ENCODE measurements around the gene DLX1. TPM values are rescaled to one million over a fixed set of nuclear protein-coding genes. Genes with fewer than 3 reads are reported as not detected.

DLX1 gene
- total and polyA plus RNA-seq, 11 donors, result 0.11 to 0.19 (median 0.18) TPM; not detected in 8

DNA sequence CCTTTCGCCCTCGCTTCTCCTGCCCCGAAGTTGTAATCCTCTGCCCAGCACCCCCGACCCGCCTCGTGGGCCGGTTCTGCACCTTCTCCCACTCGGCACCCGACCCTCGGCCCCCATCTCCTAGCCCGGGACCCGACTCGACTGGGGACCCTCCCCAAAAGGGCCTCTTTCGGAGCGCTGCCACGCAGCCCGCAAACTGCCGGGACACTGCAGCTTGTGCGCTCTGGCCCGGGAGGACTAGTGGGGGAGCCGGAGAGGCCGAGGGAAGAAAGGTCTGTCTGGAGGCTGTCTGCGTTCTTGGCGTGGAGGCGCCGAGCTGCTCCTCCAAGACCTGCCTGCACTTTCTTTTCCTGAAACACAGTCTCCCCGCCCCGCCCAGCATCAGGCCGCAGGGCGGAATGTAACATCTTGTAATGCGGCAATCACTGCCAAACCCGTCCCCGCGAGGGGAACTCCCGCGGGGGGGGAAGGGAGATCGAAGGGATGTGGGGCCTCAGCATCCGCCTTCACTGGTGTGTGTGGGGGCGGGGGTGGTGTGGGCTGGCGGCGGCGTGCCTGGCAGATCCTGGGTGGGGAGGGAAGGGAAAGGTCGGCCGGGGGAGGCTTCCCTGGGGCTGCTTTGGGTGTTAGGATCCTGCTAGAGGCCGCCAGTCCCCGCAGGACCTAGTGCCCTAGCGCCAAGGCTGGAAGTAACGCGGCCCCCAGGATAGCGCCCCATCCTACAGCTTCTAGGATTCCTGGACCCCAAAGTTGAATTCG, 10.0 kb downstream of the DLX1 start:
- WGBS, 4 donors, result 0 to 2% (median 2%) methylated on average over 24 to 51 of the region's 51 CpGs
- intact Hi-C loops (cut with DNase I), result no loop called here
- ATAC-seq, result peak; percentile 17 to 61 (median 27)
- Histone ChIP-seq H3K9me3 (no peaks in the 10 kb centered on the region), H3K27me3 (peaks cover 96 to 100% (median 100%) of the 10 kb centered on the region in 9 donors), H3K36me3 (peaks cover 0 to 2% (median 0%) of the 10 kb centered on the region in 9 donors), H3K4me1 (peaks cover 4 to 60% (median 43%) of the 10 kb centered on the region in 12 donors), H3K27ac (no peak overlapping the region), H3K4me3 (peak overlapping the region in 11 of 12 donors; percentile 26 to 58 (median 41))
- no peak for DNase-seq
- TF ChIP-seq, protein P1, sequence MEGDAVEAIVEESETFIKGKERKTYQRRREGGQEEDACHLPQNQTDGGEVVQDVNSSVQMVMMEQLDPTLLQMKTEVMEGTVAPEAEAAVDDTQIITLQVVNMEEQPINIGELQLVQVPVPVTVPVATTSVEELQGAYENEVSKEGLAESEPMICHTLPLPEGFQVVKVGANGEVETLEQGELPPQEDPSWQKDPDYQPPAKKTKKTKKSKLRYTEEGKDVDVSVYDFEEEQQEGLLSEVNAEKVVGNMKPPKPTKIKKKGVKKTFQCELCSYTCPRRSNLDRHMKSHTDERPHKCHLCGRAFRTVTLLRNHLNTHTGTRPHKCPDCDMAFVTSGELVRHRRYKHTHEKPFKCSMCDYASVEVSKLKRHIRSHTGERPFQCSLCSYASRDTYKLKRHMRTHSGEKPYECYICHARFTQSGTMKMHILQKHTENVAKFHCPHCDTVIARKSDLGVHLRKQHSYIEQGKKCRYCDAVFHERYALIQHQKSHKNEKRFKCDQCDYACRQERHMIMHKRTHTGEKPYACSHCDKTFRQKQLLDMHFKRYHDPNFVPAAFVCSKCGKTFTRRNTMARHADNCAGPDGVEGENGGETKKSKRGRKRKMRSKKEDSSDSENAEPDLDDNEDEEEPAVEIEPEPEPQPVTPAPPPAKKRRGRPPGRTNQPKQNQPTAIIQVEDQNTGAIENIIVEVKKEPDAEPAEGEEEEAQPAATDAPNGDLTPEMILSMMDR (IDR thresholded peaks at IDR 0.05), result no peak
- TF ChIP-seq POLR2A (IDR thresholded peaks at IDR 0.05), result no peak

- intact Hi-C loops (cut with DNase I), result no loop called here
- 4 to 7% (median 6%) methylated on average over 33 to 40 of the region's 40 CpGs for WGBS, 4 donors
- H3K4me3 ChIP-seq, result peak overlapping the region in 10 of 12 donors; percentile 14 to 58 (median 40)
- H3K36me3 ChIP-seq, result peaks cover 0 to 3% (median 0%) of the 10 kb centered on the region in 9 donors
- H3K27me3 ChIP-seq, result peaks cover 95 to 100% (median 100%) of the 10 kb centered on the region in 9 donors
- TF ChIP-seq POLR2A (IDR thresholded peaks at IDR 0.05), result no peak
- TF ChIP-seq, protein P1 (IDR thresholded peaks at IDR 0.05), result no peak
- H3K9me3 ChIP-seq, result no peaks in the 10 kb centered on the region
- ATAC-seq, result no peak
- no peak for DNase-seq
- no peak overlapping the region for H3K27ac ChIP-seq
- H3K4me1 ChIP-seq, result peaks cover 4 to 67% (median 51%) of the 10 kb centered on the region in 12 donors
Observed at GRCh38 chr2:172095905-172096625, 10.8 kb downstream of the DLX1 start.

DNA sequence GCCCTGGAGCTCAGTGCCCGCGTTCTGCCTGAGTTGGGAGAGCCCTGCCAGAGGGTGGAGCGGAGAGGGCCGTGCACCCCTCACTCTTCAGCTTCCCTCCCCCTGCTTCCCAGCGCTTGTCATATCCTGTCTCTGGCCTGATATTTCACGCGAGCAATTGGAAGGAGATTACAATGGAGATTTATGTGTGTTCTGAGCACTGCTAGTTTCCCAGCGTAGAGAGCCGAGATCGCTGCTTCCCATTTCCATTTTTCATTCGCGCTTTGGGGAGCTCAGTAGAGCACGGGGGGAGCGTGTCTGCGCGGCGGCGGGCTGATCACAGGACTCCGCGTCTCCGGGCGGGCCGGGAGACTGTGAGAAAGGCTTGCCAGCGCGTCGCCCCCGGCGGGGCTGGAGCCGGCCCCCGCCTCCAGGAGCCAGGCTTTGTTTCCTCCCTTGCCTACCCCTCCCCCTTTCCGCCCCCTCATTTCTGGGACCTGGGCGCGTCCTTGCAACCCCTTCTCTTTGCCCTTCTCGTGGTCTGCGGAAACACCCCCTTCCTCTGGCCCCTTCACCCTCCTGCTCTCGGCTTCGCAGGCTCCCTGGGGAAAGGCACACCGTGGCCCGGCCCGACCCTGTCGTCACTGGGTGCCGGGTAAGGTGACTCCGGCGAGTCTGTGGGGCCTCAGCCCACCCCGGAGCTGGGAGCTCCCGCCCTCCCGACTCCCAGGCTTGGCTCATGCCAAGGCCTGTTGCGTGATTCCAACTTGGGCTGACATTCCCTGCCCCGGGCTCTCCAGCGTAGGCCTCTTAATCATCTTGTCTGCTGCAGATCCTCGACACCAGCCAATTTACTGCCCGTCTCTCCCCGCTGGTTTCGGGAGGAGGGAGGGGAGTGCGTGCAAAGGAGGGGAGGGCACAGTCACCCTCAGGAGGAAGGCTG, 11.6 kb downstream of the DLX1 start:
- ATAC-seq, result peak in 1 of 4 donors; percentile 12
- DNase-seq, result no peak
- H3K36me3 ChIP-seq, result peaks cover 0 to 3% (median 0%) of the 10 kb centered on the region in 9 donors
- intact Hi-C loops (cut with DNase I), result no loop called here
- TF ChIP-seq, protein P1 (IDR thresholded peaks at IDR 0.05), result no peak
- no peak for TF ChIP-seq POLR2A (IDR thresholded peaks at IDR 0.05)
- H3K9me3 ChIP-seq, result no peaks in the 10 kb centered on the region
- H3K27ac ChIP-seq, result no peak overlapping the region
- H3K4me3 ChIP-seq, result peak overlapping the region in 10 of 12 donors; percentile 14 to 58 (median 32)
- peaks cover 96 to 100% (median 100%) of the 10 kb centered on the region in 9 donors for H3K27me3 ChIP-seq
- WGBS, 4 donors, result 4 to 8% (median 6%) methylated on average over 48 to 55 of the region's 55 CpGs
- H3K4me1 ChIP-seq, result peaks cover 6 to 76% (median 58%) of the 10 kb centered on the region in 12 donors

Measured in heart left ventricle (tissue), 16 donors.